GM19238 (cell line): ENCODE results near the gene RYR3.

ENCODE experiments used
- DNase-seq: peaks from one replicate; pipeline ENCODE4 v3.0.0; 2011; ENCODE audit warnings: low spot score; ENCODE audit not compliant: insufficient read length

Gene RYR3

DNA sequence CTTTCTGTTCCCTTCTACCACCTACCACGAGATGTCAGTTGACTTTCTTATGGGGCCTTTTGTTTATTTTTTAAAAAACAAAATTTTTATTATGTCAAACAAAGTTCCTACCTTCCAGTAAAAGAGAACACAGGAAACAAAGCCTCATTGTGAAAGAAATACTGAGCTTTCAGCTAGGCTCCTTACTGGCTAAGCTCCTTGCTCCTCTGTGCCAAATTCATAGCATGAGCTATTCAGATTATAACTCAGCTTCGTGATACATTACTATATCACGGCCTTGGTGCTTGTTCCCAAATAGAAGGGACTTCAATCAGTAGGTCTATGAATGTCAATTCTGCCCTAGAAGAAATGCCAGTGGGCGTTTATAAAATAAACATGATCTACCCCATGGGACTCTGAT is 511.7 kb downstream of the RYR3 start:
- no peak for DNase-seq

DNA sequence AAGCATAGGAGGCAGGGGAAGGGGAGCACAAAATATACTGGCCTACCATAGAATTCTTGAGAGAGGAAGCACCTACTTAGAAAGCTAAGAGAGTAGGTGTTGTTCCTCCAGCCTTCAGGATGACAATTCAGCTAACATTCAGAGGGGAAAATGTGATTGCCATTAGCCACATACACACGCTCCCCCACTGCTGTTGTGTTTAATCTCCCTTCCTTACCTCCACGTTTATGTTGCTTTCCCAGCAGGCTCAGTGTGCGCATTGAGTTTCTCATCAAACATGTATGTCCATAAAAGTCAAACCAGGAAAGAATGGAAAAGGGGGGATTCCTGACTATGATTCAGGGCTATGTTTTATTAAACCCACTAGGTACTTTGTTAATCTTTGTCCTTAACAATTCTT is 512.4 kb downstream of the RYR3 start:
- no peak for DNase-seq

DNA sequence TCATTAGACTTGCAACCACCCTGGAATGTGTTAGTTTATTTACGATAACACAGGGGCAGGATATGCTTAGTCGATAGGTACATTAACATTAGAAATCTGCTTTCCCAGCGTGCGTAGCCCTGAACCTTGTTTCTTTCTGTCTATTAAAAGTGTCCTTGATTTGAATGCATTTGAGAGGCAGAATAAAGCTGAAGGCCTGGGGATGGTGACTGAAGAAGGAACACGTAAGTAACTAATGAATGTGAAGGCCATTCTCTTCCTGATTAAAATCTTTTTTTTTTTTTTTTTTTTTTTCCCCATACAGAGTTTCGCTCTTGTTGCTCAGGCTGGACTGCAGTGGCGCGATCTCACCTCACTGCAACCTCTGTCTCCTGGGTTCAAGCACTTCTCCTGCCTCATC is 514.7 kb downstream of the RYR3 start:
- DNase-seq: no peak

DNA sequence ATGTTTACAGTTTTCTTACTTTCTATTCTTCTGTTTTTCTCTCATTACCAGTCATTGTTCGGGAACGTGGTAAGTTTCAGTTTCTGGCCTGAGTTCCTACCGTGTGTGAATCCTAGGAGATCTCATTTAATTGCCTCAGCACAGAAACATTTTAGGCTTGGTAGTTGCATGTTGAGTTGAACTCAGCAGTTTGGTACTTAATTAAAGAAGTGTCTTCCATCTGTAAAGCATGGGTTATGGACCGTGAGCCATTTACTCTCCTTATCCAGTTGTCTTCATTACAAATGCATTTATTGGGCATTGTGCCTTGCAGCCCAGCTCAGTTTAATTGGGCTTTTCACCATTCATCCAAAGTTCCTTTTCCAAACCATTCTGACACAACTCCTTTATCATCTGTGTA is 515.4 kb downstream of the RYR3 start:
- DNase-seq: no peak

DNA sequence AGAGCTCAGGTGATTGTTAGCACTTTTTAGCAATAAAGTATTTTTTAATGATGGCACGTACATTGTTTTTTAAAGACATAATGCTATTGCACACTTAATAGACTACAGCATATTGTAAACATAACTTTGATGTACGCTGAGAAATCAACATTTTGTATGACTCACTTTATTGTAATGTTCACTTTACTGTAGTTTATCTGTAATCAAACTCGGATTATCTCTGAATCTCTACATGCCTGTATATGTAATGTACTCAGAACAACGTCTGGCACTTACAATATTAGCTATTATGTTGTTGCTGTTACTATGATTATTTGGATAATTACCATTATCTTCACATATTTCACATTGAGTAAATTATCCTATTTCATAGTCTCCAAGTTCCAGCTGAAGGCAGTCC is 519.6 kb downstream of the RYR3 start:
- DNase-seq: no peak

DNA sequence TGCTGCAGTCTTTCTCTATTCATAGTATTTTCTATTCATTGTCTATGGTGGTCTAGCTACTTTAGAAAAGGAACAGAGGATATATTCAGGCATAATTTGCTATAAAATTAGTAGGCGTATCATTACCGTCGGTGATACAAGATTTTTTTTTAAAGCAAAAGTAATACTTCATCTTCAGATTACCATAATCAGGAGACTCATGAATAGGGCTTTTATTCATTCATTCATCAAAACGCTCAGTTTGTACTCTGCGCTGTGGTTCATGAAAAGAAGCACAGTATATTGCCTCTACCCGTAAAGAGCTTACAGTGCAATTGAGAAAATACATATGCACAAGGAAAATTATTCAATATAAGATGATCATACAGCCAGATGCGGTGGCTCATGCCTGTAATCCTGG is 520.9 kb downstream of the RYR3 start:
- no peak for DNase-seq

DNA sequence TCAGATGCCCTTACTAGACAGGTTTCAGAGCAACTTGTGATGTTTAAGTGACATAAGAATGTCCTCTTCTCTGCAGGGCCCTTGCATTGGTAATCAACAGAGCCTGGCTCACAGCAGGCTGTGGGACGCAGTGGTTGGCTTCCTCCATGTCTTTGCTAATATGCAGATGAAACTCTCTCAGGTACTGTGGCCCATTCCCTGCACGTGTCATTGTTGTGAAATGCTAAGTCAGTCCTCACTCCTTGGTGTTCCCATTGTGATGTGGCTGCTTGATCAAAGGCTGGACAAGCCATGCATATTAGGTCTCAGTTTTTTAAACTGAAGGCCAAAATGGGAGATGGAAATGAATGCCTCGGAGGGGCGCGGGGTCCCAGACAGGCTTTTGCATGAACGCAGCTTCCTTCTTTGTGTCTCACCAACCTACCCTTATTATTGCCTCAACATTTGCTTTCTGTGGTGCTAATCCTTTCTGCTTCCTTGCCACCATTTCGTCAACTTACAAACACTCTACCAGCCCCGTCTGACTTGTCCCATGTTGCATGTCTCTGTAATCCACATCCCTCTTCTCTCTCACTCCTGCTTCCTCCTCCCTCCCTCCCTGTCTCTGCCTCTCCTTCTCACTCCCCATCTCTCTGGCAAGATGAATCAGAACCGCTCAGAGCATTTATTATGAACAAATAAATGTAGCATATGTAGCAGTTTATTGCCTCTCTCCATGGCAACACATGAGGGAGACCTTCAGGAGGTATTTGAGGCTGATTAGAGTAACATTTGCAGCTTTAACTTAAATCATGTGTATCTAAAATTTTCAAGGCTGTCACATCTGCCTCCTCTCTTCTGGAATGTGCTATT is 524.4 kb downstream of the RYR3 start:
- no peak for DNase-seq

DNA sequence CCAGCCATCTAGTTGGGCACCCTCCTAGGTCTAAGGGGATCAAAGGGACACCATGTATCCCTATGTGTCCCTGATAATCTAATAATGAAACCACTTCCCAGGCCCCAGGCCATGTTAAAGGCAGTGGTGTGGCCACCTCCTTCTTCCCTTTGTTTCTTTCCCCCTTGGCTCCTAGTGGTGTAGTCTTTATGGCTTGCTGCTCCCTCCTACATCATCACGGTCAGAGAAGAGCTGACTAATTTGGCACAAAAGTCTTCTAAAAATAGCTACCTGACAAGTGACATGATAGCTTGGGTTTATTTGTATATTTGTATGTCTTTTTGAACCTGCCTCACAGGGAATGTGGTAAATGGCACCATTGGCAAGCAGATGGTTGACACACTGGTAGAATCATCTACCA is 526.5 kb downstream of the RYR3 start:
- no peak for DNase-seq

DNA sequence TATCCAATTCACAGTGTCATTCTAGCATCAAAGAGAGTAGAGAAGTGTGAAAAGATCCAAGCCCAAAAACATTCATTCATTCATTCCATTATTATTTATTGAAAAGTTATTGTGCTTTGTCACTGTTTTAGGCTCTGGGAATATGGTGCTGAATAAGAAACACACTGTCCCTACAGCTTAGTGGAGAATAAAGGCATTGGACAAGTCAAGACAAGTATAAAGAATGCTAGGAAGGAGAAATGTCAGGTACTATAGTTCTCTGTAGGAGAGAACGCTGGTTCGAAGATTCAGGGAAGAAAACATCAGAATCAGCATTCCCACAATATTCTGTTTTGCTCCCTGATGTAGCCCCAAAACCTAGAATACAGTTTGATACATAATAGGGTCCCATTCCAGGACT is 528.8 kb downstream of the RYR3 start:
- DNase-seq: no peak

DNA sequence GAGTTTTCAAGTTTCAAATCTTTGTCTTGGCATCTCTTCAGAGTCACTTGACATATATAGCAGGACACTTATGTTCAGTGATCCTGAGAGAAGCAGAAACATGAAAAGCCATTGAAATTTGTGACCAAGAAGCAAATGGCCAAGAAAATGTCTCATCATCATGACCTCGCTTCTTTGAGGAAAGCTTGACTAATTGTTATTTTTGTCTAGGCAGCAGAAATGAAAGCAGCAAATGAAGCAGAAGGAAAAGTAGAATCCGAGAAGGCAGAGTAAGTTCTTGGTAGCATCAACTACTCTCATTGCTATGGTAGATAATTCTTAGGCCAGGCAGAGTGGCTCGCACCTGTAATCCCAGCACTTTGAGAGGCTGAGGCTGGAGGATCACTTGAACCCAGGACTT is 529.8 kb downstream of the RYR3 start:
- DNase-seq: no peak

DNA sequence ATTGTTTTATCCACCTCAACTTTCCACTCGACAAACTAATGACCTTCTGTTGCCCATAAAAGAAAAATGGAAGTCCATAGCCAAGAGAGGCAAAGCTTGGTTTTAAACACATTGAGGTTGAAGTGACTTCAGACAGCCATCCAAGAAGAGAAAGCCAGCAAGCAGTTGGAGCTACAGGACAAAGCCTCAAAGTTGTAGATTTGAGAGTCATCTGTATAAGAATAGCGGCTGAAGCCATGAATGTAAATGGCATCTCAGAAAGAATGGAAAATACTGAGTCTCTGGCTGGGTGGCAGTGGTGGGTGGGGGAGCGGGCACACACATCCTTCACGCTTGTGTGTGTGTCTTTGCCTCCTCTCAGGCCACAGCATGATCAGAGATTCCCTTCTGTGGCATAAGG is 533.4 kb downstream of the RYR3 start:
- no peak for DNase-seq

DNA sequence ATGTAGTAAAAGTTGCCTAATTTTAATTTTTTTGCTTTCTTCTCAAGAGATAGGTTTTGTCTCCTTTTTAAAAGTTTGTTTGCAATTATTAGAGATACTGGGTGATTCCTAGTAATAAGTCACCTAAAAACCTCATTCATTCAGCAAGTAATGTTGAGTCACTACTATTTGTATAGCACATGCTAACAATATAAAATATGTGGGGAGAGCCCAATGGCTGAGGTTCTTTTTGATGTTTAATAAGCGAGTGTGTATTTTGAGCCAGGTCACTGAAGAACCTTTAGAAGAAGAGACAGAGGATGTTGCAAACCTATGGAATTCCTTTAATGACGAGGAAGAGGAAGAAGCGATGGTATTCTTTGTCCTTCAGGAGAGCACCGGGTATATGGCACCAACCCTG is 533.8 kb downstream of the RYR3 start:
- DNase-seq: no peak

DNA sequence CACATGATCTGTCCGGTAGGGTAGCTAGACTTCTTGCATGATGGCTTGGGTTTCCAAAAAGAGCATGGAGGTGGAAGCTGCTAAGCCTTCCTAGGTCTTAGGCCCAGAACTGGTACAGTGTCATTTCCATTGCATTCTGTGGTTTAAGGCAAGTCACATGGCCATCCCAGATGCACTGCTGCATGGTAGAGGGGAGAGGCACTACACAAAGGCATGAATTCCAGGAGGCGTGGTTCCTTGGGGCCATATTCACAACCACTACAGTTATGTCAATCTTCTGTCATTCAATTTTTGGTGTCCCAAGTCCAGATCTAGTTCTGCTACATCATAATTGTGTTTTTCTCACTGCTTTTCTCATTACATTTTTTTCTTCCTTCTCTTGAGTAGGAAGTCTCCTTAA is 535.4 kb downstream of the RYR3 start:
- no peak for DNase-seq

DNA sequence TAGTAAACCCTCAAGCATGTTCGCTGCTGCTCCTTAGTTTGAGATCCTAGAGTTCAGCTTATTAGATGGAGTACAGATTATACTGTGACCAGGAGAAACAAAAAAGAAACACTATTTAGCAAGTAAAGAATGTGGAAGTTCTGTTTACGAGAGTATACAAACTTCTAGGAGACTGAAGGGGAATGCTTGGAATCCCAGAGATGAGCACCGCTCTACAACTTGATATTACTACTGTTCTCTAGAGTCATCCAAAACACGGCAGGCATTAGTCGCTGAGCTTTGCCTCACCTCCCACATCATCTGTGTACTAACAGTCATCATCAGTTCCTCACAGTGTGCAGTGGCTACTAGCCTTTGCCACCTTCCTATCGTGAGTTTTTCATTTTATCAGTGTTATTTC is 536.1 kb downstream of the RYR3 start:
- DNase-seq: no peak

DNA sequence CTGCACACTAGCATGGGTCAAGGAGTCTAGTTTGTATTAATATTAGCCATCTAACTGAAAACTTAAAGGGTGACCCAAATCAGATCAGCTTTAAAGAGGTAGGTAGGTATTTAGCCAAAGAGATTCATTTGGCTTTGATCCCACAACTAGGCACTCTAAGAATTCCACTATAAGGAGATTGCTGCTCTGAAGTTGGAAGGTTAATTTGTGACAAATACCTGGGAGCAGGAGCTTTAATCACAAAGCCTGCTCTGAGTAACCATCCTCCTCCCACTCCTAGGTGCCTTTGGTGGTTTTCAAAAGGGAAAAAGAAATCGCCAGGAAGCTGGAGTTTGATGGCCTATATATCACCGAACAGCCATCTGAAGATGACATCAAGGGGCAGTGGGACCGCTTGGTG is 537.2 kb downstream of the RYR3 start:
- DNase-seq: no peak

DNA sequence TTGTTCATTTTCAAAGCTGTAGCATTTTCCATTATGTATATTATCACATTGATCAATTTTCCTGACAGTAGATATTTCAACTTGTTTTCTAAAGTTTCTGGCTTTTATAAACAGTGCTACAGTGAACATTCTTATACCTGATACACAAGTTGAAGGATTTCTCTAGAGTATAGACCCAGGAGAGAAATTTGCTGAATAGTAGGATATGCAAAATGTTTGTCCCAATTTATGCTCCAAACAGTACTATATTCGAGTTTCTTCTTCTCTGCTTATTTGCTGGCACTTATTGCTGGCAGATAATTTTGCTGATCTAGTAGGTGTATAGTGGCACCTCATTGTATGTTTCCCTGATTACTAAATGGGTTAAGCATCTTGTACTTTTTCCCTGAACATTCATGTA is 540.3 kb downstream of the RYR3 start:
- DNase-seq: no peak

DNA sequence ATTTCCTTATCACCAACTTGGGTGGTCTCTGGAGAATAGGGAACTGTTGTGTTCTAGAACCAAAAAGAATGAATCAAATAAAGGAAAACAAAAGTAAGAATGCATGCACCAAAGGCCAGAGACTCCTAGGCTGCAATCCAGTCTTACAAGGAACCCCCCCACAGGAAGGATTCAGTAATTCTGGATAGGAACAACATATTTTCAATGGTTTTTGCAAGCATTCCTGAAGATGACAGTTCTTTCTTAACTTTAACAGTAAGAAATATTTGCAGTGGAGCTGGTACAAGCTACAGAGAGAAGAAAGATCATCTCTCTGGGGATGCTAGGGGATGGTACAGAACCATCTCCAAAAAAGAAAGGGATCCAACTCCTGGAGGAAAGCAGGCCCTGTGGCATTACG is 541.3 kb downstream of the RYR3 start:
- DNase-seq: no peak

DNA sequence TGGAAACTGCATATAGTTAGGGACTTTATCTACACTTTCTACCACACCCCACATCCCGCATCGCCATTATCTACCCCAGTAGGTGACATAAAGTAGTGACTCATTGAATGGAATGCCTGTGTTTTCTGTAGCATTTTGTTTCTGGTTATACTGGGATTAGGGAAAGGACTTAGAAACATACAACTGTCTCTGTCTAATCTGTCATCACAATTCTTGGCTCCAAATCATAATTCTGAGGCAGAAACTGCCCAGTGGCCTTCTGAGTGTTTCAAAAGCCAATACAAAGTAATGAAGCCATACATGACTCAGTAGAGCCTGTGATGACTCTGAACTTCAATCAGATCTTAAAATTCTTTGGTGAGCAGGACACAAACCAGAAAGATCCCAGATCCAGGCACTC is 541.8 kb downstream of the RYR3 start:
- DNase-seq: no peak

DNA sequence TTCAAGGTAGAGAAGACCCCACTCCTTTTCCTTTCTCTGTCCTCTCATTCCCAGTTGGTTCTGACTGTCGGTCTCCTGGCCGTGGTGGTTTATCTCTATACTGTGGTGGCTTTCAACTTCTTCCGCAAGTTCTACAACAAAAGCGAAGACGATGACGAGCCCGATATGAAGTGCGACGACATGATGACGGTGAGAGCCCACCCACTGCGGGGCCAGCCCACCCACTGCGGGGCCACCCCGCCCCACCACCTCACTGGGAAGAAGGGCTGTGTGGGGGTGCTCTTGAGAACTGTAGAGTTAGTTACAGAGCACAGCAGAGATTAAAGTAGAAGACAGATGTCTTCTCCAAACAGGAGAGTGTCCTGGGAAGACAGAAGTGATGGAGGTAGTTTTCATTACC is 547.0 kb downstream of the RYR3 start:
- no peak for DNase-seq

DNA sequence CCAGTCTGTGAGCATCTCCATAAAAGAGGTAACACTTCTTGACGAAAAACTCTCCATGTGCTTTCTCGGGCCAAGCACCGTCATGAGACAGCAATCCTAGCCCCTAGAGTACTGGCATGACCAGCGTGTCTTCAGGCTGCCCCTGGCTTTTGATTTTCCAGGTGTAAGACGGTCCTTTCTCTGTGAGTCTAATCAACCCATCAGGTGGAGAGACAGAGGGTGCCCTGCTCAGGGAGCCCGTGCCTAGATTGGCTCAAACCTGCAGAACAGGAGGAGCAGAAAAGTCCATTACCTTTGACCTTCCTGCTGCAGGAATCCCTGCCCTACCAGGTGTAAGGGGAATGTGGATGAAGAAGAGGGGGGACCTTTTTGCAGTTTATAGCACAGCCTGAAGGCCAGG is 548.1 kb downstream of the RYR3 start:
- DNase-seq: no peak

DNA sequence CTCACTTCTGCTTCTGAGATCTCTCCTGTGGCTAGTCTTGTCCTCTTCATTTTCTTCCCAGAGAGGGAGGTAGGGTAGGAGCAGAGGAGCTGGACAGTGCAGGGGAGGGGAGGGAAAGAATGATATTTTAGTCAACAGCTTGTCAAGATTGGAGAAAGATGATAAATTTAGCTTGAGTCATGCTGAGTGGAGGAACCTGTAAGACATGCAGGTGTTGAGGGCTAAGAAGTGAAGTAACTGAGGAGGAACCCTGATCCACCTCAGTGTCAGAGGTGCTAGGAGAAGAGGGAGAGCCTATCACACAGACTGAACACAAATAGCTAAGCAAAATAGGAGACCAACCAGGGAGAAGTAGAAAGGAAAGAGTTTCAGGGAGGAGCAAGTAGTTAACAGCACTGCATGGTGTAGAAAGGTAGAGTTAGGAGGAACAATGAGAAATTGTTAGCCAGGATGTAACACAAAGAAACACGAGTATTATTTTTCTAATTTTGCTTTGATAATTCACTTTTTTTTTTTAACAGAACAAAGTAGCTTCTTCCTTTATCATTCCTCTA is 549.3 kb downstream of the RYR3 start:
- no peak for DNase-seq

DNA sequence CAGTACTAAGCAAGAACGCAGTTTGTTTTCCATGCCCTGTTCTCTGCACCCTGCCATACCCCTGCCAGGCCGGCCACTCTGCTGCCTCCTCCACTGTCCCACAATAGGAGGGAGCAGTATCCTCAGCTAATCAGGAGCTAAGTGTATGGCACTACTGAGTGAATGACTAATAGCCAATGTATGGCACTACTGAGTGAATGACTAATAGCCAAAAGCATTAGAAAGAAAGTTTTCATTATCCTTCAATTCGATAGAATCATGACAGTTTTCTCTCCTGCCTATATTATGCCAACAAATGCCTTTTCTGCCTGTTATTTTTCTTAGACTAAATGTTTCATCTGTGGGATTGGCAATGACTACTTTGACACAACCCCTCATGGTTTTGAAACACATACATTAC is 550.0 kb downstream of the RYR3 start:
- DNase-seq: no peak

DNA sequence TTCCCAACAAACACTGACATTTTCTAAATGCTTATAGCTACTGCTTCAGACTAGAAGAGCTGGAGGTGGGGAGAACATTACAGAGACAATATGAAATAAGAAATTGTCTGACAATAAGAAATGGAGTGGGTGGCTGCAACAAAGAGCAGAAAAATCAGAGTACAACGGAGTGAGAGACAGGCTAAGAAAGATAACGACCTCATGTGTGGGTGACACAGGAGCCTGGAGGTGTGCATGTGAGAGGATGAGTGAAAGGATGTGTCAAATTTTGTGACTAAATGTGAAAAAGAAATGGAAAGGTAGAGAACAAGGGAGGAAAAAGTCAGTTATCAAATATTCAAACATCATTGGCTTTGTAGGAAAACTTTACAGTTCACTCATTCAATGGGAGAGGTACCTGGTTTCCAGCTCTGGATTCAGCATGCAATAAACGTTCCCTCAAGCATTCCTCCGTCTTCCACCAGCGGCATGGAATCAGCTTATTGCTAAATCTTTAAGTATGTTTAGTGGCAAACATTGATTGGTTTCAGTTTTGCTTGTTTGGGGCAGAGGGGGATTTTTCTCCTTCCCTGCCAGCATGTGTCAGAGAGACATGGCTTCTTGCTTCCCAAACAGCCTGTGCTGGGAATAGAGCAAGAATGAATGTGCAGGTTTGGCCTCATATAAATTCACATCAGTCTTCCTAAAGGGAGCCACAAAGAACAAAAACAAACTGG is 553.8 kb downstream of the RYR3 start:
- DNase-seq: no peak
